Suprapubic skin (tissue), 4 donors: ENCODE data around the gene ATF6B. TPM values are rescaled to one million over a fixed set of nuclear protein-coding genes. Genes with fewer than 3 reads are reported as not detected.

Experiments
- DNase-seq, 2 donors: peaks; one replicate each; pipeline ENCODE4 v3.0.0-alpha.2; 2019; ENCODE audit warnings: low spot score in 2 of 2
- H3K27ac ChIP-seq: fragments of 200-600 bp; sonication (generic); one replicate; pipeline ENCODE4 v1.5.1; 2019
- H3K27me3 ChIP-seq: fragments of 200-600 bp; sonication (generic); one replicate; pipeline ENCODE4 v1.5.1; 2019
- H3K36me3 ChIP-seq: fragments of 200-600 bp; sonication (generic); one replicate; pipeline ENCODE4 v1.5.1; 2019
- H3K4me1 ChIP-seq: fragments of 200-600 bp; sonication (generic); one replicate; pipeline ENCODE4 v1.5.1; 2019
- H3K4me3 ChIP-seq: fragments of 200-600 bp; sonication (generic); one replicate; pipeline ENCODE4 v1.5.1; 2019; ENCODE audit warnings: mild to moderate bottlenecking
- H3K9me3 ChIP-seq: fragments of 200-600 bp; sonication (generic); one replicate; pipeline ENCODE4 v1.5.1; 2019
- EP300 ChIP-seq: sonication (generic); formaldehyde crosslinking; IDR thresholded peaks from one replicate; pipeline ENCODE4 v1.6.1; 2017; ENCODE audit warnings: antibody characterized with exemption
- POLR2A ChIP-seq, 2 donors: fragments of 450-650 bp; IDR thresholded peaks; one replicate each; pipeline ENCODE4 v1.6.1; 2017; ENCODE audit warnings: antibody characterized with exemption in 2 of 2, mild to moderate bottlenecking in 2 of 2, moderate library complexity in 2 of 2
- POLR2AphosphoS5 ChIP-seq, 3 donors: sonication (generic); formaldehyde crosslinking; IDR thresholded peaks; one replicate each; pipeline ENCODE4 v1.6.1; 2017; ENCODE audit warnings: antibody characterized with exemption in 3 of 3
- WGBS: methylation state at CpG from one replicate; pipeline ENCODE4 v1.1.5; 2018; 5-methylcytosine and 5-hydroxymethylcytosine counted together
- total RNA-seq, 4 donors: library from RNA; depleted of rRNA; stranded (reverse); fragments of >200 nt; gene quantifications; one replicate each; pipeline ENCODE4 v1.1.0, GENCODE V29; 2016
- TF ChIP-seq, protein P1 (sequence below), 2 donors: fragments of 200-600 bp in 1 of 2; fragments of 450-650 bp in 1 of 2; sonication (generic) in 1 of 2; IDR thresholded peaks; one replicate each; pipeline ENCODE4 v1.5.1; 2016 to 2019; ENCODE audit warnings: antibody characterized with exemption in 2 of 2, mild to moderate bottlenecking in 1 of 2, moderate library complexity in 1 of 2

ATF6B gene
- total RNA-seq, 4 donors from 2014 or later, result 55.8 to 161 (median 74.0) TPM

DNA sequence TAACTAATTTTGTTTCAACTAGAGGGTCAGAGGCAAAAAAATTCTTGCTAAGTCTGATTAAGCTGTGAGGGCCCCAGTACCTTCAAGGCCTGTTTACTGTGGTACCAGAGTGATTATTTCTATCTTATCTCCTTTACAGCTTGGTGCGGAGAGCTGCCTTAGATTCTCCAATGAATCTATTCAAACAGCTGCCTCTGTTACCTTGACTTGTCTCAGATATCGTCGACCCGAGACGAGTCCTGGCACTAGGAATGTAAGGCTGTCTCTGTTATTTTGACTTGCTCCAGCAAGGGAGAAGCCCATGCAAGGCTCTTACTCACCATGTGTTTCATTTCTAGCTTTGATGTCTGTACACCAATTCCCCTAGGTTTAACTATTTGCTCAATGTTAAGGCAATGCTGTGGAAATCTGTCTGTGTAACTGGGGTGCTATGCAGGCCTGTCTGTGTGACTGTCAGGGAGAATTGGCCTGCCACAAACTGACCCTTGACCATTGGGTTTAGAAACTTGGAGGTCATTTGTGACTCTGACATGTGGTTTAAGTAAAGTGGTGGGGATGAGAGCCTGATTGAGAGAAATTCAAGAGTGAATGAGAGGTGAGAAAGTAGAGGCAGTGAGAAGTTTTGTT, 12.5 kb upstream of the ATF6B start:
- no peak for DNase-seq
- TF ChIP-seq POLR2AphosphoS5 (IDR thresholded peaks at IDR 0.05) (no peak), POLR2A (IDR thresholded peaks at IDR 0.05) (no peak), EP300 (no peak)
- TF ChIP-seq, protein P1, sequence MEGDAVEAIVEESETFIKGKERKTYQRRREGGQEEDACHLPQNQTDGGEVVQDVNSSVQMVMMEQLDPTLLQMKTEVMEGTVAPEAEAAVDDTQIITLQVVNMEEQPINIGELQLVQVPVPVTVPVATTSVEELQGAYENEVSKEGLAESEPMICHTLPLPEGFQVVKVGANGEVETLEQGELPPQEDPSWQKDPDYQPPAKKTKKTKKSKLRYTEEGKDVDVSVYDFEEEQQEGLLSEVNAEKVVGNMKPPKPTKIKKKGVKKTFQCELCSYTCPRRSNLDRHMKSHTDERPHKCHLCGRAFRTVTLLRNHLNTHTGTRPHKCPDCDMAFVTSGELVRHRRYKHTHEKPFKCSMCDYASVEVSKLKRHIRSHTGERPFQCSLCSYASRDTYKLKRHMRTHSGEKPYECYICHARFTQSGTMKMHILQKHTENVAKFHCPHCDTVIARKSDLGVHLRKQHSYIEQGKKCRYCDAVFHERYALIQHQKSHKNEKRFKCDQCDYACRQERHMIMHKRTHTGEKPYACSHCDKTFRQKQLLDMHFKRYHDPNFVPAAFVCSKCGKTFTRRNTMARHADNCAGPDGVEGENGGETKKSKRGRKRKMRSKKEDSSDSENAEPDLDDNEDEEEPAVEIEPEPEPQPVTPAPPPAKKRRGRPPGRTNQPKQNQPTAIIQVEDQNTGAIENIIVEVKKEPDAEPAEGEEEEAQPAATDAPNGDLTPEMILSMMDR (IDR thresholded peaks at IDR 0.05), result no peak
- no peaks in the 10 kb centered on the region for H3K9me3 ChIP-seq
- H3K27ac ChIP-seq, result no peak overlapping the region
- no peaks in the 10 kb centered on the region for H3K36me3 ChIP-seq
- H3K4me3 ChIP-seq, result no peak overlapping the region
- 85% methylated on average over 5 of the region's 5 CpGs for WGBS
- H3K4me1 ChIP-seq, result no peaks in the 10 kb centered on the region
- H3K27me3 ChIP-seq, result no peaks in the 10 kb centered on the region

DNA sequence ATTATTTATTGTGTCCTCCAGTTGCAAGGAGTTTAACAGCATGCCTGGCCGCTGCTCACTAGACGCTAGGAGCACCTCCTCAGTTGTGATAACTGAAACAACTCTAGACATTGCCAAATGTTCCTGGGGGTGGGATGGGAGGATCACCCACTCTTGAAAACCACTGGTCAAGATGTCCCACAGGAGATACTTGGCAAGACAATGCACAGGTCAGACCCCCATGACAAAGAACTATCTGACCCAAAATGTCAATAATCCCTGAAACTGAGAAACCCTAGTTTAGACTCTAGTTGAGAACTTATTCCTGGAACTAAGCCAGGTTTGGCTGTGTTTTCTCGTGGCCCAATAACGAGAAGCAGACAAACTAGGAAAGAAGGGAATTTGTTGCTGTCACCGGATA, 11.5 kb upstream of the ATF6B start:
- Histone ChIP-seq H3K9me3 (no peaks in the 10 kb centered on the region), H3K4me1 (no peaks in the 10 kb centered on the region), H3K36me3 (no peaks in the 10 kb centered on the region), H3K4me3 (no peak overlapping the region), H3K27me3 (no peaks in the 10 kb centered on the region), H3K27ac (no peak overlapping the region)
- TF ChIP-seq, protein P1 (IDR thresholded peaks at IDR 0.05), result no peak
- TF ChIP-seq POLR2AphosphoS5 (IDR thresholded peaks at IDR 0.05), result no peak
- no peak for TF ChIP-seq POLR2A (IDR thresholded peaks at IDR 0.05)
- no peak for TF ChIP-seq EP300
- 65% methylated on average over 5 of the region's 5 CpGs for WGBS
- DNase-seq, result no peak

DNA sequence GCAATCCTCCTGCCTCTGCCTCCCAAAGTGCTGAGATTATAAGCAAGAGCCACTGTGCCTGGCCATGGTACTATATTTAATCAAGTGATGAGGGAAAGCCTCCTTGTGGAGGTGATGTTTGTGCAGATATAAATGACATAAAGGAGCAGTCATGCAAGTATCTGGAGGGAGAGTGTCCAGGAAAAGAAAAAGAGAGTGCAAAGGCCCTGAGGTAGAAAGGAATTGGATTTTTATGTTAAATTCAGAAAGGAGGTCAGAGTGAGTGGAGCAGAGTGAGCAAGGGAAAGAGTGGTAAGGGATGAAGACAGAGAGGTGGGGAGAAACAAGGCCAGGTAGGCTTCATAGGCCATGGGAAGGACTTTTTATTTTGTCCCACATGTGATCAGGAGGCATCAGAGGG, 9.4 kb upstream of the ATF6B start:
- no peak overlapping the region for H3K4me3 ChIP-seq
- TF ChIP-seq EP300 (no peak), POLR2A (IDR thresholded peaks at IDR 0.05) (no peak)
- no peaks in the 10 kb centered on the region for H3K4me1 ChIP-seq

DNA sequence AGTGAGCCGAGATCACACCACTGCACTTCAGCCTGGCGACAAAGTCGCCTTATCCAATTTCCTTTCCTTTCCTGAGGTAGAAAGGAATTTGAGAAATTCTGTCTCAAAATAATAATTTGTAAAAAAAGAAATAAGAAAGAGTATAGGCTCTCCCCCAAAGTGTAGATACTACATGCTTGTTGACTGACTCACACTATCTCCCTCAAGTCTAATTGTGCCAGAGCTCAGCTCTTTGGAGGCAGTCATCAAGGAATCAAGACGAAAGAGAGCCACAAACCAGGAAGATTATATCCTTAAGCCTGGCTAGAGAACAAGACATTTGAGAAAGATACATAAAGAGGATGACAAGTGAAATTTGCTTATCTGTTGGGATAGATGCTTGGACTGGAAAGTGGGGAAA, 5.7 kb upstream of the ATF6B start:
- Histone ChIP-seq H3K4me3 (no peak overlapping the region), H3K27ac (no peak overlapping the region), H3K9me3 (no peaks in the 10 kb centered on the region), H3K4me1 (peaks cover 14% of the 10 kb centered on the region), H3K27me3 (no peaks in the 10 kb centered on the region), H3K36me3 (no peaks in the 10 kb centered on the region)
- WGBS, result 83% methylated on average over 4 of the region's 4 CpGs
- DNase-seq, result no peak
- TF ChIP-seq, protein P1 (IDR thresholded peaks at IDR 0.05), result no peak
- TF ChIP-seq POLR2A (IDR thresholded peaks at IDR 0.05), result no peak
- TF ChIP-seq EP300, result no peak
- TF ChIP-seq POLR2AphosphoS5 (IDR thresholded peaks at IDR 0.05), result no peak

More for the DNA sequence above, 9.4 kb upstream of the ATF6B start:
- DNase-seq, result no peak
- Histone ChIP-seq H3K9me3 (no peaks in the 10 kb centered on the region), H3K27me3 (no peaks in the 10 kb centered on the region), H3K27ac (no peak overlapping the region), H3K36me3 (no peaks in the 10 kb centered on the region)

DNA sequence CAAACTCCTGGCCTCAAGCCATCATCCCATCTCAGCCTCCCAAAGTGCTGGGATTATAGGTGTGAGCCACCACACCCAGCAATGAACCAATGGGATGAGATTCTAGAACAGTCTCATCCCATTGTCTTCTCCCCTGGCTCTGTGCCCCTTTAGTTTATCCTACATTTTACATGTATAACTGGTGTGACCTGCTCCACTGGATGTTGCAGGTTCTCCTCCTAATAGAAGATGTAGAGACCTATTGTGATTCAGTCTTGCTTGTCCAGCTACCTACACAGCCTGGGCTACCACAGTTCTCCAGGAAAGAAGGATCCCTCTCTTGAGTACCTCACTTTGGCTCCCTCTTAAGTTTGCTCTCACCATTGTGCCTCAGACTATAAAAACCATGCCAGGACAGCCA, 4.1 kb upstream of the ATF6B start:
- DNase-seq, result peak in 1 of 2 donors; percentile 32
- no peak overlapping the region for H3K4me3 ChIP-seq
- TF ChIP-seq POLR2A (IDR thresholded peaks at IDR 0.05) (no peak), POLR2AphosphoS5 (IDR thresholded peaks at IDR 0.05) (no peak), EP300 (no peak)
- TF ChIP-seq, protein P1 (IDR thresholded peaks at IDR 0.05), result no peak
- H3K9me3 ChIP-seq, result no peaks in the 10 kb centered on the region
- peaks cover 27% of the 10 kb centered on the region for H3K4me1 ChIP-seq
- H3K27ac ChIP-seq, result peak overlapping the region; percentile 69
- no peaks in the 10 kb centered on the region for H3K36me3 ChIP-seq
- H3K27me3 ChIP-seq, result no peaks in the 10 kb centered on the region
